ENCODE data around the gene SCRT2. TPM values are rescaled to one million over a fixed set of nuclear protein-coding genes. Genes with fewer than 3 reads are reported as not detected.

The SCRT2 gene
- total and polyA plus RNA-seq, 2 of the 8 experiments (the other 6 are each of a cell fraction or from before 2014, with no cell fraction given) = 0.12 to 0.34 TPM

GRCh38 chr20:673603-674001 is 2.0 kb downstream of the SCRT2 start (continued):
- TF ChIP-seq CHD7 (IDR thresholded peaks at IDR 0.05; ENCODE audit: insufficient replicate concordance, low read length) (no peak), POLR2AphosphoS5 (IDR thresholded peaks at IDR 0.05; ENCODE audit: low read depth, low read length) (no peak), BACH1 (IDR thresholded peaks at IDR 0.05; ENCODE audit: low read length) (no peak), RAD21 (IDR thresholded peaks at IDR 0.05 in 1 of 2, conservative IDR thresholded peaks at IDR 0.05 in 1 of 2; ENCODE audit: low read depth in 2 of 2, low read length in 2 of 2) (no peak), MAFK (IDR thresholded peaks at IDR 0.05; ENCODE audit: low read depth, low read length) (no peak), CHD2 (IDR thresholded peaks at IDR 0.05; ENCODE audit: low read length) (no peak)
